Measurements from ENCODE around the gene STRN4.
A peak's percentile ranks its signal among the peaks of the same experiment; 100 is the strongest.

STRN4 gene

GRCh38 chr19:46717716-46718143 is 28.5 kb downstream of the STRN4 start:
- ATAC-seq, result peak; percentile 0; the same call in 1 of the 3 replicates
- TF ChIP-seq OSR1 (CRISPR knock-in tag; IDR thresholded peaks at IDR 0.05), result no peak
- TF ChIP-seq ISL1 (CRISPR knock-in tag; IDR thresholded peaks at IDR 0.05), result no peak
- no peak for TF ChIP-seq ZNF565 (CRISPR knock-in tag; conservative IDR thresholded peaks at IDR 0.05; ENCODE audit: low read depth)
- TF ChIP-seq CSDC2 (CRISPR knock-in tag; IDR thresholded peaks at IDR 0.05), result no peak
- TF ChIP-seq TCF4 (CRISPR knock-in tag; IDR thresholded peaks at IDR 0.05; ENCODE audit: borderline replicate concordance), result no peak
- TF ChIP-seq PATZ1 (CRISPR knock-in tag; IDR thresholded peaks at IDR 0.05; ENCODE audit: borderline replicate concordance), result no peak
- TF ChIP-seq ZFP30 (CRISPR knock-in tag; IDR thresholded peaks at IDR 0.05), result no peak
- TF ChIP-seq TOX (CRISPR knock-in tag; IDR thresholded peaks at IDR 0.05; ENCODE audit: borderline replicate concordance), result no peak
- no peak for TF ChIP-seq ZNF8 (CRISPR knock-in tag; IDR thresholded peaks at IDR 0.05)
- TF ChIP-seq SNAI2 (CRISPR knock-in tag; IDR thresholded peaks at IDR 0.05), result no peak
- no peak for TF ChIP-seq ESRRG (CRISPR knock-in tag; IDR thresholded peaks at IDR 0.05)
- no peak for TF ChIP-seq GLIS3 (CRISPR knock-in tag; IDR thresholded peaks at IDR 0.05)
- no peak for TF ChIP-seq ZNF70 (CRISPR knock-in tag; IDR thresholded peaks at IDR 0.05)
- no peak for TF ChIP-seq ARNTL (CRISPR knock-in tag; IDR thresholded peaks at IDR 0.05; ENCODE audit: borderline replicate concordance, low read depth)
- no peak for TF ChIP-seq TSHZ2 (CRISPR knock-in tag; IDR thresholded peaks at IDR 0.05)

- TF ChIP-seq PPARA (CRISPR knock-in tag; IDR thresholded peaks at IDR 0.05; ENCODE audit: borderline replicate concordance), result no peak
Observed at GRCh38 chr19:46717034-46717715, 29.1 kb downstream of the STRN4 start, which contains the start of gene PRKD2. PRKD2 (minus strand) TSS chr19:46717114; CDS start chr19:46716370, 744 bp downstream.

GRCh38 chr19:46716672-46717033 is 29.6 kb downstream of the STRN4 start:
- peak; percentile 3 for ATAC-seq
- TF ChIP-seq TCF4 (CRISPR knock-in tag; IDR thresholded peaks at IDR 0.05; ENCODE audit: borderline replicate concordance), result no peak
- no peak for TF ChIP-seq ZNF70 (CRISPR knock-in tag; IDR thresholded peaks at IDR 0.05)
- no peak for TF ChIP-seq CSRNP3 (CRISPR knock-in tag; IDR thresholded peaks at IDR 0.05)
- no peak for TF ChIP-seq TSHZ2 (CRISPR knock-in tag; IDR thresholded peaks at IDR 0.05)
- no peak for TF ChIP-seq ZNF8 (CRISPR knock-in tag; IDR thresholded peaks at IDR 0.05)
- no peak for TF ChIP-seq SNAI2 (CRISPR knock-in tag; IDR thresholded peaks at IDR 0.05)
- TF ChIP-seq ZC3H10 (CRISPR knock-in tag; IDR thresholded peaks at IDR 0.05), result no peak
- TF ChIP-seq GLIS3 (CRISPR knock-in tag; IDR thresholded peaks at IDR 0.05), result no peak
- TF ChIP-seq CREB5 (CRISPR knock-in tag; IDR thresholded peaks at IDR 0.05; ENCODE audit: low read depth), result no peak
- TF ChIP-seq BACH2 (CRISPR knock-in tag; IDR thresholded peaks at IDR 0.05; ENCODE audit: borderline replicate concordance), result no peak
- TF ChIP-seq RARB (CRISPR knock-in tag; IDR thresholded peaks at IDR 0.05), result no peak
- no peak for TF ChIP-seq TOX (CRISPR knock-in tag; IDR thresholded peaks at IDR 0.05; ENCODE audit: borderline replicate concordance)
- no peak for TF ChIP-seq ZNF565 (CRISPR knock-in tag; conservative IDR thresholded peaks at IDR 0.05; ENCODE audit: low read depth)

More at GRCh38 chr19:46717034-46717715, 29.1 kb downstream of the STRN4 start, which contains the start of gene PRKD2:
- peak; percentile 78 for ATAC-seq

Measured in SK-N-SH treated with all-trans-retinoic acid at 6 μM for 48 hours (cell line).